ENCODE data around the gene DNMBP.

- TF ChIP-seq CTCF (conservative IDR thresholded peaks at IDR 0.05): no peak
- TF ChIP-seq ZFX (IDR thresholded peaks at IDR 0.05): no peak
Measured at GRCh38 chr10:100037758-100038315, 28.1 kb upstream of the DNMBP start.
